ENCODE results near the gene ACTR3C.
"Not testable (repeated sequence)": the region's sequence is repeated elsewhere in the genome, so short reads cannot be mapped to it uniquely, and the experiment has no call there.

Gene ACTR3C

GRCh38 chr7:150335108-150335773, 11.9 kb upstream of the ACTR3C start:
- no peak for DNase-seq

DNA sequence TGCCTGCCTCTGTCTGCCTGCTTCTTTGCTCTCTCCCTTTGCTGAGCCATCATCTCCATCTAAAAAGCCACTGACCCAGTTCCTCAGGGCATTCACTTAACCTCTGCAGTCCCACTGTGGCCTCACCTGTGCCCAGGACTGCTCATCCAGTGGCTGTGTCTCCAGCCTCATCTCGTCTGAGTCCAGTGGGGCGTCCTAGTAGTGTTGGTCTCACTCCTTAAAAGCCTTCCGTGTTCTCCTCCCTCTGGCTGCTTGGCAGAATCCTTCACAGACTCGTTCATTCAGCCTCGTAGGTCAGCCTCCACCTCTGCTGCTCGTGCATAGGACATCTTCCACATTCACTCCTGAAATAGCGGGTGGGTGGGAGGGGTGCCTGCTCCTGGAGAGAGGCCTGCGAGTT, 10.8 kb upstream of the ACTR3C start:
- DNase-seq = no peak

GRCh38 chr7:150333659-150334058, 10.3 kb upstream of the ACTR3C start:
- no peak for DNase-seq

DNA sequence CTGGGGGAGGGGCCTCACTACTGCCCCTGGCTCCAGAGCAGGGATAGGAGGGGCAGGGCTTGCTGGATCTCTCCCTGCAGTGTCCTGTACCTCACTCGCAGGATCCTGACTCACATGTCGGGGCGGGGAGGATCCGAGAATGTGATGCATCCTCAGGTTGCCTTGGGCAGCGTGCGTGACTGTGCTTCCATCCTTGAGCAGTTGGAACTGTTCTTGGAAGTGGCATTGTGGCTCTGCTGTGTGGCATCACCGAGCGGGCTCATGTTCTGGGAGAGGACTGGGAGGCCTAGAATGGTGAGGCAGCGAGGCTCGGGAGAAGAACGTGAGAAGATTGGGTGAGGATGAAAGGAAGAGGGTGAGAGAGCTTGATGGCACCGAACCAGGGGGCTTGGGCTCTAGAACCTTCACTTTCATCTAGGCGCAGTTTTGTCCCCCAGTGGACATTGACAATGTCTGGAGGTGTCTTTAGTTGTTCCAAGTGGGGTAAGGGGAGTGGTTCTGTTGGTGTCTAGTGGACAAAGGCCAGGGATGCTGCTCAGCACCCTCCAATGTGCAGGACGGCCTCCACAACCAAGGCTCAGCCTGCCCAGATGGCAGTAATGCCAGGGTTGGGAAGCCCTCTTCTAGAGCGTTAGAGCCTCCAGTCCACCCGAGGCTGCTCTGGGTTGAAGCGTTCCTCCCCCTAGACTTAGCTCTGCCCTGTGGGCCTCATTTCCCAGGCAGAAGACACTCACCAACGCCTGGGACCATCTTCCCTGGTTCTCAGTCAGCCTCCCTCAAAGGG, 9.7 kb upstream of the ACTR3C start:
- no peak for DNase-seq

GRCh38 chr7:150330211-150330885, 7.0 kb upstream of the ACTR3C start:
- no peak for DNase-seq

- DNase-seq = no peak
Observed at GRCh38 chr7:150329331-150330120, 6.2 kb upstream of the ACTR3C start.

GRCh38 chr7:150327308-150327707, 4.0 kb upstream of the ACTR3C start:
- DNase-seq = no peak

DNA sequence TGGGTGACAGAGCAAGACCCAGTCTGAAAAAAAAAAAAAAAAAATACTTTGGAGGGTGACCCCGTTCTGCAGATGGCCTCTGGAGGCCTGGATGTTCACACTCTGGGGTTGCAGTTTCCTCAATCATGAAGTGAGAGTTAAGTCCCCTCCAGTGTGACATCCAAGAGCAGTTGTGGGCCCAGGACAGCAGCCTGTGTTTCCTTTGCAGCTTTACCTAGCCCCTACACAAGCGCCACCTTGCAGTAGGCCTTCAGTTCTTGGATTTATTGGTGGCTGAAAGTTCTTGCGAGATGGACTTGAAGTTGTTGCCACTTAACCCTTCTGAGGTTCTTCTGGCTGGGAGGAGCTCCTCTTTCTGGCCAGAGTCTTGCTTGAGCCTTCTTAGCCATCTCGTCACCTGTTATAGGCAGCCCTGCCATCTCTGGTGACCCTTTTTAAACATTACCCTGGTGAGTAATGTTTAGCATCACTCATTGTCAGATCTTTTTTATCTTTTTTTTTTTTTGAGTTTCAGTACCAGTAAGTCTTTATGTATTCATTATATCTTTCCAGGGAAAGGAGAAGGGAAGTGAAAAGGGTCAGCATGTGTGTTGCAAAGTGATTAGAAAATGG, 3.4 kb upstream of the ACTR3C start:
- no peak for DNase-seq

DNA sequence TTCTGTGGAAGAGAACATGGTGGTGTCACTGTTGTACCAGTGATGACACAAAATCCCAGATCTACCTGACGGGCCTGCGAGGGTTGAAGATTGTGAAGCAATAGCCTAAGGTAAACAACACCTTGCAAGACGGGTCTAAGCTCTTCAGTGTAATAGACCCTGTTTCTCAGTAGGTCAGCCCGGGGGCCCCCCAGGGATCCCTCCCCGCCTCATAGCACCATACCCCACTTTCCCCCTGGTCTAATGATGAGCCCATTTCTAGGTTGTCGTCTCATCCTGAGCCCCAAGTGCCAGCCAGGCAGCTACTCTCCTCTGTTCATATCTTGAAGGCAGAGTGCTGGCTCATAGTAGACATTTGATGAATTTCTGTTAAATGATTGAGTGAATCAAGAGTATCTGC, 2.6 kb upstream of the ACTR3C start:
- DNase-seq = no peak

- DNase-seq = no peak
Observed at GRCh38 chr7:150325110-150325611, 1.8 kb upstream of the ACTR3C start.

GRCh38 chr7:150324373-150324961, 1.1 kb upstream of the ACTR3C start:
- no peak for DNase-seq

- DNase-seq = no peak
Observed at GRCh38 chr7:150323682-150324372, 482 bp upstream of the ACTR3C start.

DNA sequence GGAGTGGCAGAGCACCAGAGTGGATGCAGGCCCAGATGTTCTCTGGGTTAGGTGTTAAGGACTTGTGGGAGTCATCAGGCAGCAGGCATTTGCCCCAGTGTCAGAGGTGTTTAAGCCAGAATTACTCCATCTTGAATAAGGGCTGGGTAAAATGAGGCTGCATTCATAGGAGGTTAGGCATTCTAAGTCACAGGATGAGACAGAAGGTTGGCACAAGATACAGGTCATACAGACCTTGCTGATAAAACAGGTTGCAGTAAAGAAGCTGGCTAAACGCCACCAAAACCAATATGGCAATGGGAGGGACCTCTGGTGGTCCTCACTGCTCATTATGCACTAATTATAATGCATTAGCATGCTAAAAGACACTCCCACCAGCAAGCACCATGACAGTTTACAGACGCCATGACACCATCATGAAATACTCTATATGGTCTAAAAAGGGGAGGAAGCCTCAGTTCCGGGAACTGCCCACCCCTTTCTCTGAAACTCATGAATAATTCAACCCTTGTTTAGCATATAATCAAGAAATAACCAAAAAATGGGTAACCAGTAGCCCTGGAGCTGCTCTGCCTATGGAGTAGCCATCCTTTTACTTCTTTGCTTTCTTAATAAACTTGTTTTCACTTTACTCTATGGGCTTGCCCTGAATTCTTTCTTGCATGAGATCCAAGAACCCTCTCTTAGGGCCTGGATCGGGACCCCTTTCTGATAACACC, 1.1 kb downstream of the ACTR3C start:
- peak; percentile 85 for DNase-seq

DNA sequence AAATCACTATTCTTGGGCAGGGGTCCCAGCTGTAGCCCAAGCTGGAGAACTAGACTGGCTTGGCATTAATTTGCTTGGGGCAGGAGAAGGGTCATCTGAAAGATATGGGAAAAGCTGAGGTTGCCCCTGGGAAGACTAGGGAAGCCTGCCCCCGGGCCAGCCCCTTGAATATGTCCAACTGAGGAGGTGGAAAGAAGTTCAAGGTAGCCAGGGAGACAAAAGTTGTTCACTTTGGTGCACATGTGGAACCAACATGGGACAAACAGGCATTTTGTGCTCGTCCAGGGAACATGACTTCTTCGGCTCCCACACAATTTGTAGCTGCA, 1.6 kb downstream of the ACTR3C start:
- no peak for DNase-seq

DNA sequence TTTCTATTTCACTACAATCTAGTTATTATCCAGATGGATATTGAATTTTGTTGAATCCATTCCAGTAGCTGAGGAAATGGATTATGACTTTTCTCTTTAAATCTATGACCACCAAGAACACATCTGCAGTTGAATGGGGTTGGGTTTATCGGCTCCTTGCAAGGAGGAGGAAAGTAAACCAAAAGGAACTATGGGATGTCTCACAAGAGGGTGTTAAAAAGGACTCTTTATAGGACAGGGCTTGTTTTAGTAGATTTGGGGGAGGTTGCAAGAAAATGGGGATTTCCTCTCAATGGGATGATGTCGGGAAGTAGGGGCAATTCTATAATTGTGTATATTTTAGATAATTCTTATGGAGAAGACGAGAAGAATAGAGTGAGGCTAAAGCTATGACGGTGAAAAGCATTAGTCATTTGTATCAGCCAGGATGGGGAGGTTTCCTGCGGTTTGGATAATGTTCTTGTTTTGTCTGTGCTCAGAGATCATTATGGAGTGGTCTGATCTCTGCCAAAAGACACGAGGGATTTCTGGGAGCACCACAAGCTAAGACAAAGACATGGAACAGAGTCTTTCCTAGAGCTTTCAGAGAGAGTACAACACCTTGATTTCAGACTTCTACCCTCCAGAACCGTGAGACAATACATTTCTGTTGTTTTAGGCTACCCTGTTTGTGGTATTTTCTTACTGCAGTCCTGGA, 5.4 kb downstream of the ACTR3C start:
- no peak for DNase-seq

GRCh38 chr7:150316987-150317386, 6.4 kb downstream of the ACTR3C start:
- DNase-seq = not testable (repeated sequence)

DNA sequence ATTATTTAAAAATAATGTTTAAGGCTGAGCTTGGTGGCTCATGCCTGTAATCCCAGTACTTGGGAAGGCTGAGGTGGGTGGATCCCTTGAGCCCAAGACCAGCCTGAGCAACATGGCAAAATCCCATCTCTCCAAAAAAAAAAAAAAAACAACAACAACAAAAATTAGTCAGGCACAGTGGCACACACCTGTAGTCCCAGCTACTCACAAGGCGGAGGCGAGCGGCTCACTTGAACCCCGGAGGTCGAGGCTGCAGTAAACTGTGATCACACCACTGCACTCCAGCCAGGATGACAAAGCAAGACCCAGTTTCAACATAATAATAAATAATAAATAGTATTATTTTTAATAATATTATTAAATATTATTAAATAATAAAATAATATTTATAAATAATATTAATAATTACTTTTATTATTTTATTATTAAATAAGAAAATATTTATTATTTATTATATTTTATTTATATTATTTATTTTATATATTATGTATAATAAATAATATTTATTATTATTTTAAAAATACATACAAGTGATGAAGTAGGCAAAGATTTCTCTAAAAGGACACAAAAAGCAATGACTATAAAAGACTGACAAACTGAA, 8.6 kb downstream of the ACTR3C start:
- no peak for DNase-seq

GRCh38 chr7:150313870-150314269, 9.5 kb downstream of the ACTR3C start:
- DNase-seq = no peak

DNA sequence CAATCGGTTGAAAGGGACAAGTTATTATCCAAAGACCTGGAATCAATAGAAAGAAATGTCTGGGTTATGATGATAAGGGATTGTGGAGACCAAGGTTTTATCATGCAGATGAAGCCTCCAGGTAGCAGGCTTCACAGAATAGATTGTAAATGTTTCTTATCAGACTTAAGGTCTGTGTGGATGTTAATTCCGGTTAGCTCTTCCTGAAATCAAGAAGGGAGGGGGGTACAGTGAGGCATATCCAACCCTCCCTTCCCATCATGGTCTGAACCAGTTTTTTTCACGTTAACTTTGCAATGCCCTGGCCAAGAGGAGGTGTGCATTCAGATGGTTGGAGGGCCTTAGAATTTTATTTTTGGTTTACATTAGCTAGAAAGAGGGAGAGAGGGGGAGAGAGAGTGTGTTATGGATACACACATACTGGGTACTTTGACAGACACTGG, 10.0 kb downstream of the ACTR3C start:
- DNase-seq = no peak

All from activated CD4-positive, alpha-beta T cell treated with anti-CD3 and anti-CD28 coated beads, Interleukin-2, Interleukin-6, amounts not matched to agents 100 ng/mL and 50 ng/mL, durations not matched to agents 16 hours and 8 hours (primary cell).